T-helper 17 cell (primary cell): ENCODE results near the gene EXT2. TPM values are rescaled to one million over a fixed set of nuclear protein-coding genes. Genes with fewer than 3 reads are reported as not detected.

Source experiments
- ATAC-seq: fragments of 150-1000 bp; cut with Tn5 transposase; 2 replicates; pipeline ENCODE4 v1.10.0; 2021; ENCODE audit warnings: mild to moderate bottlenecking, moderate library complexity
- DNase-seq, 3 donors: peaks; one replicate each; pipeline versions ENCODE4 v3.0.0 to v3.0.0-alpha.2; 2020 to 2021
- H3K9me3 ChIP-seq: one replicate; pipeline ENCODE4 v1.7.0; 2013; ENCODE audit warnings: low read length, mild to moderate bottlenecking; ENCODE audit not compliant: control insufficient read depth, poor library complexity, severe bottlenecking
- H3K27ac Mint-ChIP-seq: one replicate; pipeline ENCODE4 v1.8.0; 2022; ENCODE audit warnings: mild to moderate bottlenecking, moderate library complexity, mixed read lengths
- H3K27me3 Mint-ChIP-seq: one replicate; pipeline ENCODE4 v1.8.0; 2022; ENCODE audit warnings: mixed read lengths
- H3K36me3 Mint-ChIP-seq: one replicate; pipeline ENCODE4 v1.8.0; 2022; ENCODE audit warnings: low read depth, mixed read lengths
- H3K4me1 Mint-ChIP-seq: one replicate; pipeline ENCODE4 v1.8.0; 2022; ENCODE audit warnings: mild to moderate bottlenecking, mixed read lengths
- H3K4me3 Mint-ChIP-seq: one replicate; pipeline ENCODE4 v1.8.0; 2022; ENCODE audit warnings: mild to moderate bottlenecking, moderate library complexity, mixed read lengths
- total RNA-seq, 4 donors: library from RNA in 2 of 4; stranded (reverse) in 2 of 4; gene quantifications; one replicate each; pipeline ENCODE4 v1.2.3 and lab custom pipeline; 2022 to 2026

EXT2 gene
- total RNA-seq, 2 donors from 2014 or later = 23.6 to 28.0 TPM

- H3K4me3 Mint-ChIP-seq = no peak overlapping the region
- H3K27ac Mint-ChIP-seq = no peak overlapping the region
- peaks cover 2% of the 10 kb centered on the region for H3K4me1 Mint-ChIP-seq
- H3K36me3 Mint-ChIP-seq = peaks cover 19% of the 10 kb centered on the region
- H3K27me3 Mint-ChIP-seq = no peaks in the 10 kb centered on the region
- ATAC-seq (no peak), DNase-seq (no peak)
- no peaks in the 10 kb centered on the region for H3K9me3 ChIP-seq
Measured at GRCh38 chr11:44236296-44236695, 140.8 kb downstream of the EXT2 start.

DNA sequence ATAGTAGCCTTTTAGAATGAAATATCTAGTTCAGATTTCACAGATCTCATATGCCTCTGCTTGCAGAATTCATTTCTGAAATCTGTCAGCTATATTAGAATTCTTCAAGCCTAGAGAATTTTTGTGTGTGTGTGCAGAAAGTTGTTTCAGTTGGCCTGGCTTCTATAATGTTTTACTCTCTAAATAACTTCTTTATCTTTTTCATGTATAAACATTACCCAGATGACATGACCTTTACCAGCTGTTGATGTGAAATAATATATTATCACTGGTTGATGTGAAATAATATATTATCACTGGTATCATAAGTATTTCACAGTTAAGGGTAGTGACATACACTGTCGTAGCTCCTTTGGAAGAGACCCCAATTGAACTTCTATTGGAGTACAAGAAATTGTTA is 141.7 kb downstream of the EXT2 start:
- Mint-ChIP-seq H3K4me3 (no peak overlapping the region), H3K36me3 (peaks cover 19% of the 10 kb centered on the region), H3K4me1 (peaks cover 2% of the 10 kb centered on the region), H3K27ac (no peak overlapping the region), H3K27me3 (no peaks in the 10 kb centered on the region)
- DNase-seq (no peak), ATAC-seq (no peak)
- H3K9me3 ChIP-seq = no peaks in the 10 kb centered on the region

DNA sequence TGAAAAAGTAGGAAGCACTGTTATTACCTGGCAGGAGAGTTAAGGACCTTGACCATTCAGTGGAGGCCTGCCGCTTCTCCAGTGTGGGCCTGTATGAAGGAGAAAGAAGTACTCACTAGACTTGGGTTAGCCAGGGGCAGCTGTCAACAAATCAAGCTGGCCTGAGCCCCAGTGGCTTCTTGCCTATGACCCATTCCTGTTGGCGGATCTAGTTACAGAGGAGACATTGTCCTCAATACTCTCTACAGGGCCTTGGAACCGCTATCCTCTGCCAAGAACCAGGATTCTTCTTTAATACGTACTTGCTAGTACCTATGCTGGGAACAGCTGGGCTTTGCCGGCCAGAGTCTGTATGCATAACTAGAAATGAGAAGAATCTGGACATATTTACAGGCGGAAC is 146.4 kb downstream of the EXT2 start:
- Mint-ChIP-seq H3K4me1 (peaks cover 4% of the 10 kb centered on the region), H3K36me3 (peaks cover 19% of the 10 kb centered on the region), H3K27ac (no peak overlapping the region), H3K4me3 (no peak overlapping the region), H3K27me3 (no peaks in the 10 kb centered on the region)
- DNase-seq (no peak), ATAC-seq (no peak)
- H3K9me3 ChIP-seq = no peaks in the 10 kb centered on the region

GRCh38 chr11:44243086-44243485 is 147.6 kb downstream of the EXT2 start:
- Mint-ChIP-seq H3K4me3 (no peak overlapping the region), H3K36me3 (peaks cover 17% of the 10 kb centered on the region), H3K4me1 (peaks cover 4% of the 10 kb centered on the region), H3K27me3 (no peaks in the 10 kb centered on the region), H3K27ac (no peak overlapping the region)
- no peak for ATAC-seq
- no peaks in the 10 kb centered on the region for H3K9me3 ChIP-seq
- no peak for DNase-seq

DNA sequence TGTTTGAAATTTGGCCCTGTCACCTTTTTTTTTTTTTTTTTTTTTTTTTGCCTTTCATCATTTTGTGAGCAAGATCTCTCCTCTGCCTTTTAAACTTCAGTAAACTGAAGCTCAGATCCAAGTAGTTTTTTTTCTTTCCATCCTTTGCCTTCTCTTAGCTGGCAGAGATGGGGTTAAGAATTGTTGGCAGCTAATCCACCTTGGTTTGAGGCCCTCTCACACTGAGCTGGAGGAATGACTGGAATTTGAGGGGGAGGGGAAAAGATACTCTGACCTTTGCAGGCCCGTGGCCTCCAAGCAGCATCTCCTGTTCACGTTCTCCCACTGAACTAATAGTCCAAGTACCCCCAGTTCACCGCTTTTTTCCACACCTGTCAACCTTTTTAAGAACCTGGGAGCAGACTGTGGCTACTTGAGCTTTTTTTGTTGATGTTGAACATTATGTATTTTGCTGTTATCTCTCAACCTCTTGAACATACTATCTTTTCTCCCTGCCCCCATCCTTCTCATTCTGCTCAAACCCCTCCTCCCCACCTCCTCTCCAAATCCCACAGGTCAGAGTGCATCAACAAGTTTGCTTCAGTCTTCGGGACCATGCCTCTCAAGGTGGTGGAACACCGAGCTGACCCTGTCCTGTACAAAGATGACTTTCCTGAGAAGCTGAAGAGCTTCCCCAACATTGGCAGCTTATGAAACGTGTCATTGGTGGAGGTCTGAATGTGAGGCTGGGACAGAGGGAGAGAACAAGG is 148.3 kb downstream of the EXT2 start:
- ATAC-seq (no peak), DNase-seq (no peak)
- Mint-ChIP-seq H3K27ac (peak overlapping the region; percentile 14), H3K27me3 (no peaks in the 10 kb centered on the region), H3K36me3 (peaks cover 13% of the 10 kb centered on the region), H3K4me3 (no peak overlapping the region), H3K4me1 (peaks cover 2% of the 10 kb centered on the region)
- no peaks in the 10 kb centered on the region for H3K9me3 ChIP-seq

- Mint-ChIP-seq H3K4me1 (peaks cover 2% of the 10 kb centered on the region), H3K27me3 (no peaks in the 10 kb centered on the region), H3K36me3 (peaks cover 9% of the 10 kb centered on the region)
Measured at GRCh38 chr11:44244639-44245310, 149.3 kb downstream of the EXT2 start.

GRCh38 chr11:44246726-44247125 is 151.2 kb downstream of the EXT2 start:
- H3K27me3 Mint-ChIP-seq = no peaks in the 10 kb centered on the region
- H3K4me3 Mint-ChIP-seq = no peak overlapping the region
- peaks cover 2% of the 10 kb centered on the region for H3K4me1 Mint-ChIP-seq
- no peak overlapping the region for H3K27ac Mint-ChIP-seq
- ATAC-seq (no peak), DNase-seq (no peak)
- H3K9me3 ChIP-seq = no peaks in the 10 kb centered on the region
- H3K36me3 Mint-ChIP-seq = peaks cover 5% of the 10 kb centered on the region

More at GRCh38 chr11:44244639-44245310, 149.3 kb downstream of the EXT2 start:
- H3K27ac Mint-ChIP-seq = no peak overlapping the region
- no peak for DNase-seq
- no peaks in the 10 kb centered on the region for H3K9me3 ChIP-seq
- ATAC-seq = no peak
- no peak overlapping the region for H3K4me3 Mint-ChIP-seq

- Mint-ChIP-seq H3K4me3 (no peak overlapping the region), H3K4me1 (peaks cover 2% of the 10 kb centered on the region), H3K27me3 (no peaks in the 10 kb centered on the region), H3K27ac (no peak overlapping the region), H3K36me3 (peaks cover 5% of the 10 kb centered on the region)
- no peak for DNase-seq
- no peaks in the 10 kb centered on the region for H3K9me3 ChIP-seq
- no peak for ATAC-seq
Measured at GRCh38 chr11:44247508-44247907, 152.0 kb downstream of the EXT2 start.

DNA sequence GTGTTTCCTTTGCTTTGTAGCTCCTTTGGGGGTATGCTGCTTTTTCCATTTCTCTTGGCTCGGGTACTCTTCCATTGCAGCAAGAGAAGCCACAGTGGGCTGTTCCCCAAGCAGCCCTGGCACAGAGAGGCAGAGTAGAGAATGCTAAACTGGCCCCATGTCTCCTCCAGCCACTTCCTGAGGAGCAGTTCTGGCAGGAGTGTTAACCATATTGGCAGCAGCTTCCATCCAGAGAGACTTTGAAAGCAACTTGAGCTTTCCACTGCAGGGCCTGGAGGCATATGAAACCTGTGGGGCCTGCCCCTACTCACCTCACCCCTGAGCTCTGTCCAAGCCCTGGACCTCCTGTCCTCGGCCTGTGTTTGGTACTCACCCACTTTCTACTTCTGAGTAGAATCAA is 152.6 kb downstream of the EXT2 start:
- H3K36me3 Mint-ChIP-seq = peaks cover 9% of the 10 kb centered on the region
- no peak overlapping the region for H3K27ac Mint-ChIP-seq
- ATAC-seq (no peak), DNase-seq (no peak)
- H3K4me3 Mint-ChIP-seq = no peak overlapping the region
- H3K27me3 Mint-ChIP-seq = no peaks in the 10 kb centered on the region
- H3K4me1 Mint-ChIP-seq = peaks cover 2% of the 10 kb centered on the region
- H3K9me3 ChIP-seq = no peaks in the 10 kb centered on the region

DNA sequence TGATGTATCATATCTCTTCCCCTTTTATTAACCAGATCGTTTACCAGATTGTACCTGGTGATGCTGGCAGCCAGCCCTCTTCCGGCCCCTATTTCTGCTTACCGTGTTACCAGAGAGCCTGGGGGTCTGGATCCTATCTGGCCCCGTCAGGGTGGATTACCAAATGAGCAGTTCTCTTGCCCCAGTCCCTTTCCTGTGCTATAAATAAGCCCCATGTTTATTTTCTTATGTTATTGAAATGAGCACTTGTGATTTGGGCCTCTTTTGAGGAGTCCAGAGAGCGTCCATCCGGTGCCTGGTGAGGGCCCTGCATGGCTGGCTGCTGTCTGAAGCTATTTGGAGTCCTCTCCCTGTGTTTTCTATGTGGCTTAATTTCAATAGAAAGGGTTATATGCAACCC is 154.9 kb downstream of the EXT2 start:
- DNase-seq (no peak), ATAC-seq (no peak)
- Mint-ChIP-seq H3K27ac (no peak overlapping the region), H3K36me3 (peaks cover 4% of the 10 kb centered on the region), H3K27me3 (no peaks in the 10 kb centered on the region), H3K4me3 (no peak overlapping the region), H3K4me1 (no peaks in the 10 kb centered on the region)
- H3K9me3 ChIP-seq = no peaks in the 10 kb centered on the region

- H3K27me3 Mint-ChIP-seq = no peaks in the 10 kb centered on the region
- ATAC-seq (no peak), DNase-seq (no peak)
- no peak overlapping the region for H3K27ac Mint-ChIP-seq
- H3K36me3 Mint-ChIP-seq = peaks cover 4% of the 10 kb centered on the region
- H3K9me3 ChIP-seq = no peaks in the 10 kb centered on the region
- H3K4me1 Mint-ChIP-seq = peaks cover 4% of the 10 kb centered on the region
- H3K4me3 Mint-ChIP-seq = no peak overlapping the region
Measured at GRCh38 chr11:44252999-44253602, 157.6 kb downstream of the EXT2 start.

DNA sequence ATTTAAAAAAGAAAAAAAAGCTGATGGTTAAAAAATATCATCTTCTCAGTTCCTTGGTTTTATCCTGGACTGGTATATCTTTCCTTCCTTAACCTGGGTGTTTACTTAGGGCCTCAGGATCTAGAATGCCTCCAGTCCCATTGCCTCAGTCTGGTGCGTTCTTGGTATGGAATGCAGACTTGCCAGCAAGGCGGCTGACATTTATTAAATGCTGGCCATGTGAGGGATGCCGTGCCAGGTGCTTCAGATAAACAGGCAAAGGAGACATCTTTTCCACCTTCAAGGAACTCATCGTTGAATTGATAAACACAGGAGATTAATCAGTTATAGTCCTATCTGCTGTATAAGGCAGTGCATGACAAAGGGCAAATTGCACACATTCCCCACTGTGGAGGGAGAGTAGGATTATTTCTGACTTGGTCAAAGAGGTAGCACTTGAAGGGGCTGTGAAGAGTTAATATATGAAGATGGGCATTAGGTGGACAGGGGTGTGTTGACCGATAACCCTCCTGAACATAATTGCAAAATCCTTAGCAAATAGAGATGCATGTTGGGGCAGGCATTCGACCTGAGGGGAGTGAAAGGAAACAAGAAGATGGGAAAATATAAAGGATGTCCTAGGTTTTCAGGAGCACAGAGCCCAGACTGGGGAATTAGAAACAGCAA is 160.1 kb downstream of the EXT2 start:
- peaks cover 4% of the 10 kb centered on the region for H3K36me3 Mint-ChIP-seq
- H3K27me3 Mint-ChIP-seq = no peaks in the 10 kb centered on the region
- ATAC-seq (no peak), DNase-seq (no peak)
- H3K9me3 ChIP-seq = no peaks in the 10 kb centered on the region
- H3K4me3 Mint-ChIP-seq = no peak overlapping the region
- H3K27ac Mint-ChIP-seq = no peak overlapping the region
- H3K4me1 Mint-ChIP-seq = peaks cover 14% of the 10 kb centered on the region

DNA sequence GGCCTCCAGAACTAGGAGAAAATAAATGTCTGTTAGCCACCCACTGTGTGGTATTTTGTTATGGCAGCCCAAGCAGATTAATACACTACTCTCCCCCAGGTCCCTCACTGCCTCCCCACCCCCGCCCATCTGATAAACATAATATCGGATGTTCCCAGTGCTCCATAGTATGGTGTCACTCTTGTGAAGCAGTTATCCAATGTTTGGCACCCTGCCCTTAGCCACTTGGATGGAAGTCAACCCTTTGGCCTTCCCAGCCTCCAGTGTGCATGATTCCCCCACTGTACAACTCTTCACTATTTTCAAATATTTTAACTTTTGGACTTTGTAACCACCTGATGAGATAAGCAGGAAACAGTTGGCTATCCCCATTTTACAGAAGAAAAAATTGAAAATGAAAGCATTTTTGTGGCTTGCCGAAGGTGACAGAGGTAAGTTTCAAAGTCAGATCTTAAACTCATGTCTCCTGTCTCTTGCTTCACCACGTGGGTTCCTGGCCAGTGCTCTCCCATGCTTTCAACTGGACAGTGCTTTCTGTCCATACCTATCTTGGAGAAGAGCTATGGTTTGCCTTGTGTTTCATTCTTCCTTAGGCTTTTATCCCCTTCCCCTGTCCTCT is 161.3 kb downstream of the EXT2 start:
- H3K27me3 Mint-ChIP-seq = peaks cover 5% of the 10 kb centered on the region
- no peak overlapping the region for H3K27ac Mint-ChIP-seq
- peaks cover 14% of the 10 kb centered on the region for H3K4me1 Mint-ChIP-seq
- no peak overlapping the region for H3K4me3 Mint-ChIP-seq
- peaks cover 4% of the 10 kb centered on the region for H3K36me3 Mint-ChIP-seq
- H3K9me3 ChIP-seq = no peaks in the 10 kb centered on the region
- DNase-seq (no peak), ATAC-seq (no peak)
